UCSD-AML1 (cell line): ENCODE results near the gene USP36.

ENCODE experiments used
- DNase-seq: peaks from one replicate; lab custom pipeline; 2025; ENCODE audit not compliant: unreplicated experiment; lab: John Stamatoyannopoulos, UW

Gene USP36

DNA sequence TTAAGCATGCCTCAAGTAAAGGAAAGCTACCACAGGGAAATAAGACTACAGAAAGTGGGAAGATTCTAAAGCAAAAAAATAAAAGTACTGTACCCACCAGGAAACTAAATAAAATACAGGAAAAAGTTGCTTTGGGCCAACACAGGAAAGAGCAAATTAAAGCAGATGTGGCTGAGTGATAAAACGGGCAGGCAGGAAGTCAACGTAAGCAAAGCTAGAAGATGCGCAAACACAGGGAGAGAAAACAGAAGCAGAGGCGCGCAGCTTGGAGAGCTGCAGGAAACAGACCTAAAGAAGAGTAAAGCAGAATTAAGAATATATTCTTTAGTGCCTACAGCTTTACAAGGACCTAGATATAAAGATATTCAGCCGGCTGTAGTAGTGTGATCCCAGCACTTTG, 21.7 kb downstream of the USP36 start:
- peak; percentile 56 for DNase-seq

DNA sequence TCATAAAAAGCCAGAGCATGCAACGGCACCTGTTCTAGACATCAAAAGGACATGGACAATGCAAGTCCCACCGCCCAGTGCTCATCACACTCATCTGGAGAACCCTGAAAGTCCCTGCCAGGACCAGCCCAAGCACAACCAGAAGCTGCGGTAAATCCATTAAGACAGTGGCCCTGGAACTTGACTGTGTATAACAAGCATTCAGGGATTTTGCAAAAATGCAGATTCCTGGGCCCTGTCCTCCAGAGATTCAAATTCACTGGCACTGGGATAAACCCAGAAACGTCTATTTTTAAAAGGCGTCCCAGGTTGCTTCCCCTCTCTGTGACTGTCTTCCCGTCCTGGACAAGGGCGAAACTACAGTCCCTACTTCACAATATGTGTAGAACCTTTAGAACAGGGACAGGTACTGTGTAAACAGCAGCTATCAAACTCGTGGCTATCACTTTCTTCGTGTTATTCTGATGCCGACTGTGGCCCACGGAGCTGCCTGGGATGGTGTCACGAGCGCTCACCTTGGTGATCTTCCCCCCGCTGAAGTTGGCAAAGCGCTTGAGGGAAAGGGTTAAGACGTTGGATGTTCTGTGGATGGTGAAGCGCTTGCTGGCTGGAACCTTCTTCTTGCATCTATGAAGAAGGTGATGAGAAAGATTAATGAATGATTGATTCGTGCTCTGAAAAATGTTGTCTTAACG, 22.3 kb downstream of the USP36 start:
- DNase-seq, result no peak

DNA sequence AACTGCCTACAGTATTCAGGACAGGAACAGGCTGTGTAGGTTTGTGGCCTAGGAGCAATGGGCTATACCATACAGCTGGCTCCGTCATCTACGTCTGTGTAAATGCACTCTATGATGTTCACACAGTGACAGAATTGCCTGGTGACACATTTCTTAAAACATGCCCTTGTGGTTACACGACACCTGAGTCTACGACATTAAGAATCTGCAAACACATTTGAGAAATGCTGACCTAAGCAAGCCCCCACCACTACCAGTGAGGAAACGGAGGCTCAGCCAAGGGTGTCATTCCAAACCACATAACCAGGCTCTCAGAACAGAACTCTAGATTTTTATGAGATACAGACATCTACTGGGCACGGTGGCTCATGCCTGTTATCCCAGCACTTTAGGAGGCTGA, 23.5 kb downstream of the USP36 start:
- DNase-seq, result no peak

DNA sequence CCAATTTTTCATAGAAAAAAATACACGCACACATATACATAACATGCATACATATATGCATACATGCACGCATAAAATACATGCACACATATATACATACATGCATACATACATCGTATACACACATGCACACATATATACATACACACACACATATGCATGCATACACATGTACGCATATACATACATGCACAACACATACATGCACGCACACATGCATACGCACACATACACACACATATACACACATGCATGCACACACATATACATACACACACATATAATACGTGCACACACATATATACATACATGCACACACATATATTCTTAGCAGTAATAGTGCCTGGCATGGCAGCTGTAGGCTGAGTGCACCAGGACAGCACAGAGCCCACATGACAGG, 24.9 kb downstream of the USP36 start:
- DNase-seq, result no peak

DNA sequence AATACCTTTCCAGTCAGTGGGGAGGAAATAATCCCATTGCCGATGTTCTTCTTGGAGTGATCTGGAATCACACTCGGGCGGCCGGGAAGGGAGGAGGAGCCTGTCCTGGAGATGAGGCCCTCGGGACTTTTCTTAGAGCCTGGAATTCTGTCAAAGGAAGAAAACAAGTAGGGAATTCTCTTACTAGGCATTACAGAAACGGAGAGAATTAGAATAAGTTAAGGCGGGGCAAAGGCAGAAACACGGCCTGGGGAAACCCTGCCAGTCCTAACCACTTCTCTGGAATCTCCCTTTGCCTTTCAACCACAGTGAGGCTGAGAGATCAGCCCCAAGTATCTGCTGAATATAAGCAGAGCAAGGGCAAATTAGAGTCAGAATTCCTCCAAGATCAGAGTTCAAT, 27.8 kb downstream of the USP36 start:
- no peak for DNase-seq

DNA sequence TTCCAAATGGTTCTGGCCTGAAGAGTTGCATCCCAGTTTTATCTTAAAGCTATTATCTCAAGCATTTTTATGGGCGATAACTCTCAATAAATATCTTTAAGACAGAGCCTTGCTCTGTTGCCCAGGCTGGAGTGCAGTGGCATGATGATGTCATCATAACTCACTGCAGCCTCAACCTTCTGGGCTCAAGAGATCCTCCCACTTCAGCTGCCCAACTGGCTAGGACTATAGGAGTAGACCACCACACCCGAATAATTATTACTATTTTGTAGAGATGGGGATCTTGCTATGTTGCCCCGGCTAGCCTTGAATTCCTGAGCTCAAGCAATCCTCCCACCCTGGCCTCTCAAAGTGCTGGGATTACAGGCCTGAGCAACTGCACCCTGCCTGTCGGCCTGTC, 32.5 kb downstream of the USP36 start:
- DNase-seq, result no peak

DNA sequence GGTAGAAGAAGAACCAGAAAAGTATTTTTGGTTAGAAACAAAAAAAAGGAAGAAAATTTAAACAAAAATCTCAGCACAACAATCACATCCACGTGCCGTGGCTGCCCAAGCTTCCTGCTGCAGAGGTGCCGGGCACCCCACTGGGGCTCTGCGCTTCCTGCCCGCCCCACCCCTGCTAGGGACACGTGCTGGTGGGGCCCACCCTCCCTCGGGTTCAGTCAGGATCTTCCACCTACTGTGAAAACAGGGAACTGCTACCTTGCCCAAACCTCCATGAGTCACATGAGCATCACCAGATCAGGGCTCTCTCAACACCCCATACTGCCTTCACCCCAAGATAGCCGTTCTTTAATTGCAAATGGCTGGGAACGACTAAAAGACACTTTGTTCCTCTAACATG, 34.2 kb downstream of the USP36 start:
- no peak for DNase-seq

DNA sequence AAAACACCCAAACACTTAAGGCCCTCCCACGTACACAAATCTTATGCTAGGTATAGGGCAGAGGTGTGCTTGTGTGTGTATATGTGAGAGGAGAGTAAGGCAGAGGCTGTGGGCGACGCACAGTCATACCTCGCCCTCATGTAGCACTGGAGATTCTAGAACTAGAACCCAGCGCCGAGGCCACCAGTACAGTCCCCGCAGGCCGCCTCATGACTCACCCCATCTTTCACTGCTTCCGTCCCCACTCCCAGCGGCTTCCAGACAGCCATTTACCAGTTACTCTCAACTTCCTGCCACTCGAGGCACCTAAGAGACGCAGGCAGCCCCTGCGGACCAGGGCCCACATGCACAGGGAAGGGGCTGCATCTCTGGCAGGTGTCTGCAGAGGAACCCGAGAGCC, 35.3 kb downstream of the USP36 start:
- DNase-seq, result no peak

DNA sequence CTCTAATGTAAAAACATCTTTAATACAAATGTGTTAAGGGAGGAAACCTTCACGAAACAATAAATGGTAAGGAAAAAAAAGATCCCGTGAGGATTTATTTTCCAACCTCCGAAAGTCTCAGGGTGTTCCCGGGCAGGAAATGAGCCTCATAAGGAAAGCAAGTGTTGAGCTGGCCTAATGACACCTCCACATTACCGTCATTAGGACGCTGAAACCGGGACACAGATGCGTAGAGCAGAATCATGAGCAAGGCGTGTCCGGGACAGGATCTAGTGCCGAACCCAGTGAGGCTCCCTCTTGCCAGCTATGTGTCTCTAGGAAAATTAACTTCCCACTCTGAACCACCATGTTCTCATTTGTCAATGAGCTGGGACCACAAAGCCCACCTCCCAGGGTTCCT, 35.8 kb downstream of the USP36 start:
- DNase-seq, result no peak

DNA sequence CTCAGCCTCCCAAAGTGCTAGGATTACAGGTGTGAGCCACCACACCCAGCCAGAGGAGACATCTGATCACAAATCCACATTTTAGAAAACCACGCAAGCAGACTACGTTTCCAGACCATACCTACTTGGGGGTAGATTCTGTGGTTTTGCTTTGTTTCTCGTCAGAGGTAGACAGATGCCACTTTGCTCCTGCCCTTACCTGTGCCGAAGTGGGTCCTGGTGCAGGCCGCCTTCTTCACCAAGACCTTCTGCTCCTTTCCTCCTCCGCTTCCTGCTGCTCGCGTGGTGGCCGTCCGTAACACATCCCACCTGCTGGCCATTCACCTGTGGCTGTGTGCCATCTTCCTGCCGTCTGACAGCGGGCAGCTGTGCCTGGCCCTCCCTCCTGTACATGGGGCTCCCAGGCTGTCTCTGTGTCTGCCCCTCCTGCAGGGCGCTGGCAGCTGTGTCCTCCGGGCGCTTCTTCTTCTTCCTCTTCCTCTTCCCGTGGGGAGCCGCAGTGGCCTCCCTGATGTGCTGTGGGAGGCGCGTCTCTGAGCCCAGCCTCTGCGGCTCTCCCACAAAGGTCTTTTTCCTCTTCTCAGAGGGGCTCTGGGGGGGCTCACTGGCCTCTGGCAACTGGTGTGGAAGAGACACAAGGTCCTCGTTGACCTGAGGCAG, 37.3 kb downstream of the USP36 start:
- peak; percentile 54 for DNase-seq

DNA sequence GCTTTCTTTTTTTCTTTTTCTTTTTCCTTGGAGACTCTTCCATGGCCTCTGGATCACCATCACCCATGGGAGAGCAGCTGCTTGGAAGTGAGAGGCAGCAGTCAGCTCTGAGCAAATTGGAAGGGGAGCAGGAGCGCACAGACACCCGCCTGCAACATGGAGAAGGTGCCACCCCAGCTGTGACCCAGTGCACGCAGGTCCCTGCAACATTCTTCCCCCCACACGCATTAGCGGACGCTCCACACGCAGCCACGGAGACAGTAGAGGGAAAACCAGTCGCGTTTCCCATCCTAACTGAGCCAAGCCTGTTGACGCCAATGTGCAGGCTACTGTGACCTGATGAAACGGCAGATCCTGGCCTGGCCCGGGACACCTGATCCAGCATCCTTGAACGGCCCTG, 38.2 kb downstream of the USP36 start:
- DNase-seq, result no peak

DNA sequence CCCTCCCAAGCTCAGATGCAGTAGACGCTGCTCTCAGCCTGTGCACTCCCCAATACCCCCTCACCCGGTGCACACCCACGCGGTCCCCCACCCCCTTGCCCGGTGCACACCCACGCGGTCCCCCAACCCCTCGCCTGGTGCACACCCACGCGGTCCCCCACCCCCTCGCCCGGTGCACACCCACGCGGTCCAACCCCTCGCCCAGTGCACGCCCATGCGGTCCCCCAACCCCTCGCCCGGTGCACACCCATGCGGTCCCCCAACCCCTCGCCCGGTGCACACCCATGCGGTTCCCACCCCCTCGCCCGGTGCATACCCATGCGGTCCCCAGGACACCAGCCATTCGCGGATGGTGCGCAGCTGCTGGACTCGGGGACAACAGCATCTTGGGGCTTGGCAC, 38.6 kb downstream of the USP36 start:
- DNase-seq, result no peak

DNA sequence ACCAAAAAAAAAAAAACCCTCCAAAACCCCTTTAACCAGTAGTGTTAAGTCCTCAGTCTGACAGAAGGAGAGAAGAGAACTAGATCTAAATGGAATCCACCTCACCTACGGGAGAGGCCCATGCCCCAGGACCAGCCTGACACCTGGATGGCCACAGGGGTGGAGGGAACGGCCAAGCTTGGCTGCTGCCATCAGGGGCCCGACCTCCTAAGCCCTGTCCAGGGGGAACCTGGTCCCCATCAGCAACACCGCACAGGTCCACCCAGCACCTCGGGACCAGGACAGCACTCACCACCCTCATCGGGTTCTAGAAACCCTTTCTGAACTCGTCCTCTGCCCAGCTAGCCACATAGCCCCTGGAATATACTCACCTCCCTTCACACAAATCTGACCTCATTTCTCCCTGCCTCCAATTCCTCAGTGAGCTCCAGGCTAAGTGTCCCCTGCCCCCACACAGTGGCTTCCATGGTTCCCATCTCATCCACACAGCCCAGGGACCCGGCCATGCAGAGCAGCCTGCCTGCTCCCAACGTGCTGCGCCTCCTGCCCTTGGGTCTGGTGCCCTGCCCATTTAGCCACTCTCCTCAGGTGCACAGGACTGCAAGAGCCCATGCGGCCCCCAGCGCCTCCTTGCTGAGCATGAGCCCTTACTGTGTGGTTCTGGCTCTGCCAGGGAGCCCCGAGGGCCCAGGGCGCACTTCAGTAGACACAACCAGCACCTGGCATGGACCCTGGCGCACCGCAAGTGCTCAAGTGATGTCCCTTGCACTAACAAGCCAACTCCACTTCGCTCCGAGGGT, 40.3 kb downstream of the USP36 start:
- DNase-seq, result no peak

DNA sequence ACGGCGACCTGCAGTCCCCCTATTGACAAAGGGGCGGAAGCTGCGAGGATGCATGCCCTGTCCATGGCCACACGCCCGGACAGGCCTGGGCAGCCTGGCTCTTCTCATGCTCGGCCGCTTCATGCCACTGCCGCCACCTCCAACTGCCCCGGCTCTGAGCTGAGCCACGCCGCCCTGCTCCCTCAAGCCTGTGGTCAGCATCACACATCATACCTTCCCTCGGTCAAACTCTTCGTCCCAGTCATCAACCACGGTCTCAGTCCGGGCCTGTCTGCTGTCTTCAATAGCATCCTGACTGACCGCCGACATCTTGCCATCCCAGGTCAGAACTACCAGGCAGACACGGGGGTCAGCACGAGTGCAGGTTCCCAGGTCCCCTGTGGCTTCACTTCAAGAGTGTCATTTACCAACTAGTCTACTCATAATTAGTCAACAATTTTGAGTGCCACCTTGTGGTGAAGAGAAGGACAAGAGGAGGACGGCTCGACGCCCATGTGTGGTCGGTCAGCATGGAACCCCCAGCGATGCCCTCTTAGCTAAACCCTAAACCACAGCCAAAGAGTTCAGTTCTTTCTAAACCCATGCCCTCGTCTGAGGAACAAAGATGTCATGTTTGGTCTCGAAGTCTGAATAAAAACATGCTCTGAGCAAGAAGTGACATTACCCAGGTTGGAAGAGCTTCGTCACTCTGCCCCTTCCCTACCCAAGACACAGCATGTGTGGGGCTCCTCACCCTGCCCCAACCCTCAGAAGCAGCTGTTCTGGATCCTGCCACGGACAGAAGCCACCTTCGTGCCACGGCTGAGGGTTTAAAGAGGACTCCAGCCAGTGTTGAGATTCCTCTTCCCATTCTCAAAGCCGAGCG, 41.7 kb downstream of the USP36 start:
- no peak for DNase-seq

DNA sequence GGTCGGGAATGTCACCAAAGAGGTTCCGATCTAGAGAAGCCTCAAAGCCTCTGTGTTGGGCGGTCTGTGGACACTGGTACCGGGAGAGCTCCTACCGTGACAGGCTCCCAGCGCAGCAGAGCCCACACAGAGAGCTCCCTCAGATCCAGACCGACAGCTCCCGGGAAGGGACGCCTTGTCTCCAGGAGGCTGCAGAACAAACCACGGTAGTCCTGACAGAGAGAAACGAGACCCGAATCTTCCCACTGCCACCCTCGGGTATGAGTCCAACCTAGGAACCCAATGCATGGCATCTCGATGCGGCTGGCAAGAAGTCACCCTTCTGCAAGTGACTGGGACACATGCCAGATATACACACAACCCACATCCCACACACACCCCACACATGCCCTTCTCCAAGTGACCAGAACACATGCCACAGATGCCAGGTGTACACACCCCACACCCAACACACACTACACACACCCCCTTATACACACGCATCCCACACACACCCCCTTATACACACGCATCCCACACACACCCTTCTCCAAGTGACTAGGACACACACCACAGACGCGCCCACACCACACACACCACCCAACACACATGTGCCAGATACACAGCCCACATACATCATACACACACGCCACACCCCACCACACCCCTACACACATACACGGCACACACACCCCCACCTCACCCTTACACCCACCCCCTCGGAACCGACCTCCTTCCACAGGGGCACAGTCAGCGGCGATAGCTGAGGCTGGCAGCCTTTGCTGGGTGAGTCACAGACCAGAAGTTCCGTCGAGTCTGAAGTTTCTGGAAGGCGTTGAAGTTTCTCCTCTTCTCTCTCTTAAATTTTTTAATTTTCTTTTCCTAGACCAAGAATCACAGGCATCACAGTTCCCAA, 42.7 kb downstream of the USP36 start:
- DNase-seq, result no peak

DNA sequence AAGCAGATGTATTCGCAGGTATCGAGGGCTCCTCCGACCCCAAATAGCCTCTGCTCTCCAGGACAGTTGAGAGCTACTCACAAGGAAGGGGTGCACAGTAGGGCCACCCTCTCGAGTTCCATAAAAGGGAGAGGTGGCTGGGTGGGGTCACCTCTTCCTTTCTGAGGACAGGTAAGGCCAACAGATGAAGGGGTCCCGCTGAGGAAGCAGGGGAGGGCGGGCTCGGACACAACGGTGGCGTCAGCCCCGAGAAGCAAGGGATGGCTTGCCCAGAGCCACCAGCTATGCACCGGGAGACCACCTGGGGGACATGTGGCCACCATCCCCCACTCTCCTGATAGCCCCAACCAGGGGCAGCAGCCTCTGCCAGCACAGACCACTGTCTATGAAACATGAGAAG, 43.4 kb downstream of the USP36 start:
- DNase-seq, result no peak

DNA sequence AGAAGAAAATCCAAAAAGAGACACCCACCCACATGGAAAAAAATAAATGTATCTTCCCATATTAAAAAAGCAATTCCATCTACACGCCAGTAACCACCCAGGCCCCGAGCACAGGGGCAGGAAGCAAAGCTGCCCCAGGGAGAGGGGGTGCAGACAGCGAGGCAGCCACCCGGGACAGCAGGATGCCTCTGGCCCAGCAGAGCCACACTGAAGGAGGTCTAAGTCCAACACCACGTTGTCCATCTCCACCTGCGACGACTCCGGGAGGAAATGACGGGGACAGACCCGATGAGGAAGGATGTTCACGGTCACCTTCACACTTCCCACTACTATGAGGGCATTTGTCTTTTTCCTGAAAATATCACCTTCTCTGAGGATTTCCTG, 44.1 kb downstream of the USP36 start:
- DNase-seq, result no peak

DNA sequence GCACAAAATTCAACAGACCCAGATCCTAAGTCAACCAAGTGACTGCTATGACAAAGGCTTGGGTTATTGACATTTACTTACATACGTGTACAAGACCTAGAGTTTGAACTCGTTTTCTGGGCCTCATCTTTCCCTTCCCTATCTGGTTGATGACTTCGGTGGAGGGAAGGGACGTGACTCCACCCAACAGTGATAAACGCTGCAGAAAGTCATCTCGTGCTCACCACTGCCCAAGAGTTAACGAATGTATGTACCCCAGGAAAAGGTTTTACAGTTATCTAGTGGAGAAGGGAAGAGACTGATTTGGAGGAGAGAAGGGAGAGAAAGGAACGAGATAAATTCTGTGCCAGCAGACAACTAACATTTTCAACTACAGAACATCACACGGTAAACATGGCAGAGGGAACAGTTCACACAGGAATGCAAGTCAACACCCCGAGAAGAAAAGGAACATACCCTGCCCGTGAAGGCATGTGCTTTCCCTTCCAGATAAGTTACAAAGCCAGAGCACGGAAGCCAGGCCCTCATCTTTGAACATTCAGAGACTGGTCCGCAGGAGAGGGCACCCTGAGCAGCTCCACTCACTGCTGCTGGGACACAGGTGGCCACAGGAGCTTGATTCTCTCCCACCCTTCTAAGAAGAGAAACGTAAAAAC, 44.6 kb downstream of the USP36 start:
- DNase-seq, result no peak

DNA sequence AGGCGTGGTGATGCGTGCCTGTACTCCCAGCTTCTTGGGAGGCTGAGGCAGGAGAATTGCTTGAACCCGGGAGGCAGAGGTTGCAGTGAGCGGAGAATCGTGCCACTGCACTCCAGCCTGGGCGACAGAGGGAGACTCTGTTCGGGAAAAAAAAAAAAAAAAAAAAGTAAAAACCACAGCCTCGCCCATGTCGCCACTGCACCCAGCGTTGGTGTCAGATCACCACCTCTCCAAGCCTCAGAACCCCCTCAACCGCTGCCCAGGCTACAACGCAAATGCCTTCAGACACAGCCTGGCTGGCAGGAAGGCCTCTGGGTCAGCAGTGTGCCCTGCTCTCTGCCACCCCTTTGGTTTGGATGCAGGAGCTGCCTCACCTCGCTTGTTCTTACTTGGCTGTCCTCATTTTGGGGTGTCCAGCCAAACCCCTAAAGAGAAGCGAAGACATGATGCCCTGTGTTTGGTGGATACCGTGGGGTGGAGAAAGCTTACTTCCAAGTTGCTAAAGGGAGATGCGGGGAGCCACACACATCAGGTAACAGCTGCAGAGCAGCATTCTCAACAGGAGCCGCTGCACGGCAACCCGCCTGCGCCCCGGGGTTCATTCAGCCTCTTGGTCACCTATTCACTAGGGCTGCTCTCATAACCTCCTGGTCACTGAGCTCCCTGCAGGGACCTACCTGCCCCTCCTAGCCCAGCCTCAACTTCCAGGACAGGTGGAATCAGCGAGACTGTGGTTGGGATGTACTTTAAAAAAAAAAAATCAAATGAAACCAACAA, 45.6 kb downstream of the USP36 start:
- no peak for DNase-seq
